Stimulated activated naive CD8-positive, alpha-beta T cell treated with anti-CD3 and anti-CD28 coated beads, Interleukin-15, Interleukin-2, amounts not matched to agents 100 U/mL and 50 U/mL, for 24 hours (primary cell): ENCODE data around the gene COL18A1.
A peak's percentile ranks its signal among the peaks of the same experiment; 100 is the strongest.
"Not testable (repeated sequence)": the region's sequence is repeated elsewhere in the genome, so short reads cannot be mapped to it uniquely, and the experiment has no call there.

Source experiments
- ATAC-seq: fragments of 150-1000 bp; cut with Tn5 transposase; one replicate; pipeline ENCODE4 v1.10.0; 2021
- DNase-seq: peaks from one replicate; pipeline ENCODE4 v3.0.0; 2021

The COL18A1 gene

DNA sequence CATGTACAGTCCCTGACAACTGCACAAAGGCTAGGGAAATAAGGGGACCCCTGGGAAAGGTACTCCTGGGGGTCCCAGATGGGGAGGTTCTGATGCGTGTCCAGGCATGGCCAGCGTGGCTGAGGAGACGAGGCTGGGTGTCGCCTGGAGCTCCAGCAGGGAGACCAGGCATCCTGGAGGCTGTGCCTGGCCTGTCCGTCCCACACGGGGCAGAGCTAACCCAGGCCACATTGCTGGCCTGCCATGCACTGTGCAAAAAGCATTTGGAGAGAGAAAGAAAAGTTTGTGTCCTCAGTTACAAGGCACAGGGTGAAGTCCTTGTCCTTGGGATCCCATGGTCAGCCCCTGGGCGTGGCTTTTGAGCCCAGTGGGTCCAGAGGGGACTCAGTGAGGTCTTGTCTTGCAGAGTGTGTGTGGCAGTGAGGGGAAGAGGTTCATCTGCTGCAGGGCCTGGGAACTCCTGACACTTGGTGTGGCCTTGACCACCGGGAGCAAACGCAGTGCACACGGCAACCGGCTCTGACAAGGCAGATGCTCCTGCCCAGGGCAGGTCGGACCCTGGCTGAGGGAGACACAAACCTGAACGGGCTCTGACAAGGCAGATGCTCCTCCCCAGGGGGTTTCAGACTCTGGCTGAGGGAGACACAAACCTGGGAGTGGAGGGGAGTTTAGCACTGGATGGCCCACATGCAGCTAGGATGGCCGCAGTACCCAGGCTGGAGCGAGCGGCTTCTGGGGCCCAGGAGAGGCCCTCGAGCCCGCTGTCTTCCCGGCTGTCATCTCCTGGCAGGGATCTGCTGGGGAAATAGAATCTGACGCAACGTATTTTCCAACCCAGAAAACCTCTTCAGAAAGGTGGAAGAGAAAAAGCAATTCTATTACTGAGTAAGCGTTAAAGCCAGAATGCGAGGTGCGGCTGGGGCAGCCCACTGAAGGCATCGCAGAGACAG lies 37.3 kb upstream of the COL18A1 start:
- DNase-seq (no peak), ATAC-seq (no peak)

DNA sequence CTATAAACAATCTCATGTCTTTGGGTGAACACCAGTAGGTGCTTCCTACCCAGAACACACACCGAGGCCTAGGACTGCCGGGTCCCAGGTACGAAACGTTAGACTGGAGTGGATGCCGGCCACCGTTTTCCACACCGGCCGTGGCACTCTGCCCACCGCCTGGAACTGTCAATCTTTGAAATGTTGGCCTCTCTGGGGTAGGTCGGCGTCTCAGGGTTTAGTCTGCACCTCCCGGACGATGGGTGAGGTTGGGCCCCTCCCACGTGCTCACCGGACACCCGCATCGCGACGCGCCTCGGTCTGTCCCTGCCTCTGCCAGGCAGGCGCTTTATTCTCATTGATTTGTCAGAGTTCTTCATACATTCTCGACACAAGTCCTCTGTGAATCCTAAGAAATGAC lies 35.9 kb upstream of the COL18A1 start:
- not testable (repeated sequence) for ATAC-seq, DNase-seq

DNA sequence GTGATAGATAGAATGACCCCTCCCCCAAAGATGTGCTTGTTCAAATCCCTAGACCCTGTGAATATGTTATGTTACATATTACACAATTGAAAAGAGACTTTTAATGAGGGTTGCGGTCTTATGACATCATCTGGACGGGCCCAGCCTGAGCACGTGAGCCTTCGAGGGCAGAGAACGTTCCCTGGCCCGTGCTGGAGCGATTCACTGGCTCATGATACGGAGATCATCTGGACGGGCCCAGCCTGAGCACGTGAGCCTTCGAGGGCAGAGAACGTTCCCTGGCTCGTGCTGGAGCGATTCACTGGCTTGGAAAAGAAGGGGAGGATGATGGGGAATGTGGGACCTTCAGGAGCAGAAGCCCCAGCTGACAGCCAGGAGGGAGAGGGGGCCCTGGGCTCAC lies 34.4 kb upstream of the COL18A1 start:
- ATAC-seq = no peak

DNA sequence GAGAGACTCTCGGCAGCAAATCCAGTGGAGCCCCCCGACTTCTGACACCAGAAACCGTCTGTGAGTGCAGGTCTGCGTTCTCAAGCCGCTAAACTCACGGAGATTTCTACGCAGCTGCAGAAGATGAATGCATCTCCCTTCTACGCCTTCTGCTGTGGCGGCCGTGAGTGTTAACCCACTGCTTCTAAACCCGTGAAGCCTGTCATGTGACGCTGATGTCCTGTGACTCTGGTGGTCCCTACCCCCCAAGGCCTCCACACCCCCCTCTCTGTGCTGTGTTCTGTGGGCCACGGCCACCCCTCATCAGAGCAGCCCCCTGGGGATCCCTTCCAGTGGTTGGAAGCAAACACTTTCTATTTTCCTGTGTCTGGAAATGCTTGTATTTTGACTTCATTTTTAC lies 33.9 kb upstream of the COL18A1 start:
- no peak for ATAC-seq
- no peak for DNase-seq

More for the DNA sequence above, 34.4 kb upstream of the COL18A1 start:
- DNase-seq = no peak

DNA sequence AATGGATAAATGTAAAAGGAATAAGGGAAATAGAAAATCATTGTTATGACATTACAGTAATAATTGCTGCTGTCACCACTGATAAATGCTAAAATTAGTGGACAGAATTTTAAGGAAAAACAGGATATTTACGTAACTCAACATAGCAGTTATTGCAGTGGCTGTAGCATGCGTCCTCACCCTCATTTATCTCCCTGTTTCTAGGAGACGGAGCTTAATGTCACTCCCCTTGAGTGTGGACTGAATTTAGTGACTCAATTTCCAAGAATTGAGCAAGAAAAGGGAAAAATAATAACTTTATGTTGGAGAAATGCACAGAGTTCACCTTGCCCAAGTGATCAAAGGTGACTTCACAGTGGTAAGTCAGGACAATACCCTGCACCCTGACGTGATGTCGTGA lies 33.3 kb upstream of the COL18A1 start:
- ATAC-seq (no peak), DNase-seq (no peak)

DNA sequence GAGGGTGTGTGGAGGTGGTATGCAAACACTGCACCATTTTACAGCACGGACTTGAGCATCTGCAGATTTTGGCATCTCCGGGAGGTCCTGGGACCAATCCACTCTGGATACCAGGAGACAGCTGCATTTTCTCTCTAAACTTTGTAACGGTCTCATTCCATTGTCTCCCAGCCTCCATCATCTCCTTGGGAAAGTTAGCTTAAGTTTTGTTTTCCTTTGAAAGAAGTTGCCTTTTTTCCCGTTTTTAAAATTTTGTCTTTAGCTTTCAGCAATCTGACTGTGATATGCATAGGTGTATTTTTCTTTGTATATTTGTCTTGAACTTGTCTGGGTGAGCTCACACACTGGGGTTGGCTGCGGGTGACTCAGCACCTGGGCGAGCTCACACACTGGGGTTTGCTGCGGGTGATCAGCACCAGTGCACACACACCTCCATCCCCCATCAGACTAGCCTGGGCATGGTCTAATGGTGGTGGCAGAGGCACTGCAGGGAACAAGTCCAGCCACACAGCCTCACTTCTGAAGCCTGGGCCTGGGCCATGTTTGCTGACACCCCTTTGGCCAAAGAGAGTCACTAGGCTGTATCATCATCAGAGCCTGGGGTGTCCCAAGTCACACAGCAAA lies 32.1 kb upstream of the COL18A1 start:
- ATAC-seq (peak; percentile 19), DNase-seq (no peak)

DNA sequence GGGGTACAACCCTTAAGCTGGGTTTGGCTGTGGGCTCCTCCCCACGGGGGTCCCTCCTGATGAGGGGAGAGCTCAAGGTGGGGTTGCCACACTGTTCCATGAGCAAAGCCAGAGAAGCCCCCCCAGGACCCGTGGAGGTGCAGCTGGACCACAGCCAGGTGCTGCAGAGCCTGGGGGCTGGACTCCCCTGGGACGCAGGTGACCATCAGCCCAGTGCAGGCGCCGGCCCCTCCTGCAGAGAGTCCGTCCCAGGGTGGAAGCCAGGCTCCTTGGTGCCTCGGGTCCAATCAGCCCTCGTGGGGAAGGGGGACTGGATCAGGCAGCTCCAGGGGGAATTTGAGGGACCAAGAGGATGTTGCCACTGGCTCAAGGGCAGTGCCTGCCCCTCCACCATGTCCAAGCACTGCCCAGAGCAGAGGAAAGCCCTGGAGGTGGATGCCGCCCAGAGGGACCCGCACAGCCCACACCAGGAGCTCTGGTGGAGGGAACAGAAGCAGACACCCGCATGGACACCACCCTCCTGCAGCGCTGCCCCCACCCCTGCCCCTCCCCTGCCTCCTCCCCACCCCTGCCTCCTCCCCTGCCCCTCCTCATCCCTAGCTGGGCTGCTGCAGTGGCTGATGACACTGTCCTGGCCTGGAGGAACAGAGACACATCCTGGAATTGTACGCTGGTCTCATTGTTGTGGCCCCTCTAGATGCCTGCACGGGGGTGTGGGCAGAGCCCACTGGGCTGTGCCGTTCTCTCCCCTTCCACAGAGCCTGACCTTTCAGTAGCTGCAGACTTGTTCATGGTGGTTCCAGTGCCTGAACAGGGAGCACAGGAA lies 30.8 kb upstream of the COL18A1 start:
- DNase-seq (no peak), ATAC-seq (no peak)

DNA sequence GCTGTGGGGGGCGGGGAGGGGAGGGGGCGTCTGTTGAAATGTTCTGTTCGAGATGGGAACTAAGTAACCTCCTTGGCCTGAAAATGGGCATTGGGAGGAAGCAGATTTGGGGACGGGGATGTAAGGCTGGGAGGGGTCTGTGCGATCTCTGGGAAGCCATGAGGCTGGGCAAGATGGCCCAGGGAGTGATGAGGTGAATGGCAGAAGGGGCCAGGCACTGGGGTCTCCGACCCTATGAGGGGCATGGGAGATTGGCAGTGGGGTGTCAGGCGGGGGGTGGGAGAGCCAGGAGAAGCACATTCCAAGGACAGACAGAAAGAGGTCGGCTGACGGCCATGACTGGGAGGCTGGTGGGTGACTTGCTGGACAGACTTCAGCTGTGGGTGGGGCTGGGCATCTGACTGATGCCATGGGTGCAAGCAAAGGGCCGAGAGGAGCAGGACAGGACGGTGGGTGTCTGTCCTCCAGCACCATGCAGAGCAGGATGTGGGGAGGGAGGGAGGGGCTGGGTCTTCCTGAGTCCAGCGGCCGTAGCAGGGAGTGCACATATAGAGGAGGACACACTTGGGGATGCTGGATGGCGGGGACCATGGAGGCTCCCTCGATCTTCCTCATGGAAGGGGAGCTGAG lies 30.0 kb upstream of the COL18A1 start:
- ATAC-seq (no peak), DNase-seq (no peak)

DNA sequence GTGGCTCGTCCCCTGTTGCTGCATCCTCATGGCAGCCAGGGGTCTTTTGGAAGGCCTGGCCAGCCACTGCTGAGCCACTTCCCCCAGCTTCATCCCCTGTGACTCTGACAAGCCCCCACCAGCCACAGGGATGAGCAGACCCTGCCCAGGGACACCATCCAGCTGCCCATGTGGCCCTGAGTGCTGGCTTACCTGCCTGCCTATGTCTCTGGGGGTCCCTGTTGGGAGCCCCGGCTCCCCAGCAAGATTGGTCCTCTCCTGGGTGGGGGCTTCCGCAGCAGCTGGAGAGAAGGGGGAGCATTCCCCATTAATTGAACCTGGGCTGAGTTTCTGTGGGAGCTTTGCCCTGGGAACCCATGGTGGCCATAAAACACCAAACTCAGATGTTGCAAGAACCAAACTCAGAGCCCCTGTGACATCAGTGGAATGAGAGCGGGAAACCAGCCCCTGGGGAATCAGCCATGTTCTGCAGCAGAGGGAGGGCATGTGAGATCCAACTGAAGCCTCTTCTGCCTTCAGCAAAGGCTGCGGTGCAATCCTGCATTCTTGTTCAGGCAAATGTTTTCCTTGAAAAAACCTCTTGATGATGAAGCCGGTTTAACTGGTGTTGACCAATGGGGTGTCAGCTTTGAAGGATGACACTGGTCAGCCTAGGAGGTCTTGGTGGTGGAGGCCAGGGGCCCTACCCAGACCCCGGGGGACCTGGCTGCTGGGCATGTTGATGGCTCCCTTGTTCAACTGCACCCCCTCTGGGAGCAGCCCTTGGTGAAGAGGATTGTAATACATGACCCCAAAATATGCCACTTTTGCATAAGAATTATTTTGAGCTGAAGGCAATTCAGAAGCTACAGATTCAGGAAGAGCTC lies 28.3 kb upstream of the COL18A1 start:
- DNase-seq = no peak
- ATAC-seq = no peak

DNA sequence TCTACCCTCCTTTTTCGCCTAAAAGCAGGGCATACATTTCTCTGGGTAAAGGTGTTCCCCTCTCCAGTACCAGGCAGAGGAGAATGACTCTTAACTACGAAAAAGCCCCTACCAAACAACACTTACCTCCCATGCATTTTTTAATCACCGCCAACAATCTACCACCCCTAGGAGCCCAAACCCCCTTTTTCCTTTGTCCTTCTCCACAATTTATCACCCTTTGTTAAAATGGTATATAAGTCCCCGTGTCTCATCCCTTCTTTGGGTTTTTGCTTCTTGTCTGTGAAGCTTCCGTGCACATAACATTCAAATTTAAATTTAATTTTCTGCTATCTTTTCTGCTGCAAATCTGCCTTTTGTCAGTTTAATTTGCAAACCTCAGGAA lies 27.6 kb upstream of the COL18A1 start:
- ATAC-seq (no peak), DNase-seq (no peak)

DNA sequence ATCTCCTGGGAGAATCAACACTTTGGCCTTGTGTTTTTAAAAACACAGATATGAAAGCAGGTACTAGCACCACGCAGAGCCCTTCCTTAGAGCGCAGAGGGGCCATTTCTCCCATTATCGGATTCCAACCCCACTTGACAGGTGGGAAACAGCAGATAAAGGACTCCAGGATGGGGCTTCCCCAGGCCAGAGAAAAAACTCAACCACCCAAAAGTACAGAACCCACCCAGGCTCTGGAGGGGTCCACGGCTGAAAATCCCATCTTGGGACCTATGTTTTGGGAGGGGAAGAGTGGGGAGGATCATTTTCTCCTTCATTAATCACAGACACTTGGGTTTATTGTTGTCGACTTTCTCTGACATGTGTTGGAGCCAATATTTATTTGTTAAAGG lies 27.1 kb upstream of the COL18A1 start:
- ATAC-seq = no peak
- no peak for DNase-seq

DNA sequence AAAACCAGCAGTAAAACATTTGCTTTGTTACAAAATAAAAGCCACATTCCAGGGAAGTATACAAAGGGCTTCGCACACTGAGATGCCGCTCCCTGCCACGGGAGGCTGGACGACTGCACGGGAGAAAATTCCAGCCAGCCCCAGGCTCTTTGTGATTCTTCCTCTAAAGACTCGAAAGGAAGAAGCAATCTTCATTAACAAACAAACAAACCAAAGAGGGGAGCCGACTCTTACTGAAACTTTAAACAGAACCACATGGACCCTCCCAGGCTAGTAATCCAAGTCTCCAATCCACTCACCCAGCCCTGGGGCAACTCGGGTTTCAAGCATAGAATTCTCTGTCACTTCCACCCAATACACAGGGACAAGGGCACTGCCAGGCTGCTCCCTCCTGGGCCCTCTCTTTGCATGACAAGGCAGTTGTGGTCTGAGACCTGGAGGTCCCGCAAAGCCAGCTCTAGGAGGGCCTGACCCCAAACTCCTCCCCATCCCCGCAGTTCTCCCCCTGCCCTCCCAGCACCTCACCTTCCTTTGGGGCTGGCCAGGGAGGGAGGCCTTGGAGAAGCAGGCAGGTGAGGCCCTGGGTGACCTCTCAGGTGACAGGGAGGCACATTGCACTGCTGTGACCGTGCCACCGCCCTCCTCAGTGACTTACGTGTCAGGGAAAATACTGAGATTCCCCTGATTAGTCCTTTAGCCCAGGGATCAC lies 26.6 kb upstream of the COL18A1 start:
- no peak for ATAC-seq
- DNase-seq = no peak

DNA sequence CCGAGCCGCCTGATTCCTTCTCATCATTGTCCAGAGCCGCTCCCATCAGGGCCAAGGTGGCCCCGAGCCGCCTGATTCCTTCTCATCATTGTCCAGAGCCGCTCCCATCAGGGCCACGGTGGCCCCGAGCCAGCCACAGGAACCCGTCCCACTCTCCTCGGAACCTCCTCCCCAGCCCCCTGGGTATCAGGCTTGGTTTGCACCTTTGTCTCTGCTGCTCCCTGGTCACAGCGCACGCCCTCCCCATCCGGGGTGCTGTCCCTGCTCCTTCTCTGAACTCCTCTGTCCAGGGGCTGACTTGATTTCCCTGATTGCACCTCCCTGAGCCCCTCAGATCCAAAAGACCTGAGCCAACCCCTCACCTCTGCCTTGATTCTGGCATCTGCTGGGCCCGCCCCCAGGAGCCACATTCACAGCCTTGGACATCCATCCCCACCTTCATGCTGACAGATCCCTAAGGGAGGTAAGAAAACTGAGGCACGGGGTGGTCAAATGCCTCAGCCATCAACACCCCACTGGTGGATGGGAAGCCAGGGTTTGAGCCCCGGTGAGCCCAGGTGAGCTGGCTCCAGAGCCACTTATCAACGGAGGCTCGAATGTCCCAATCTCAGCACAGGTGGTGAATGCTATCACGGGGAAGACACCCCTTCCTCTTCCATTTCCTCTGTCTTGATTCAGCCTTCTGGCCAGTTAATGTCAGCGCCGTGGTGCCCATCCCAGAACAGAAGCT lies 25.6 kb upstream of the COL18A1 start:
- ATAC-seq (no peak), DNase-seq (no peak)

DNA sequence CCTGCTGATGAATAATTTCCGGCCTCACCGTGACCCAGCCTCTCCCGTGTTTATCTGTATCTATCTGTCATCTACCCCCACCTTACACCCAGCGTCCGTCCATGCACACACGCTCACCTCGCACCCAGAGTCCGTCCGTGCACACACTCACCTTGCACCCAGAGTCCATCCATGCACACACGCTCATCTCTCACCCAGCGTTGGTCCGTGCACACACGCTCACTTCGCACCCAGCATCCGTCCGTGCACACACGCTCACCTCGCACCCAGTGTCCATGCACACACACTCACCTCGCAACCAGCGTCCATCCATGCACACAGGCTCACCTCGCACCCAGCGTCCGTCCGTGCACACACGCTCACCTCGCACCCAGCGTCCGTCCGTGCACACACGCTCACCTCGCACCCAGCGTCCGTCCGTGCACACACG lies 25.0 kb upstream of the COL18A1 start:
- DNase-seq = no peak
- no peak for ATAC-seq

DNA sequence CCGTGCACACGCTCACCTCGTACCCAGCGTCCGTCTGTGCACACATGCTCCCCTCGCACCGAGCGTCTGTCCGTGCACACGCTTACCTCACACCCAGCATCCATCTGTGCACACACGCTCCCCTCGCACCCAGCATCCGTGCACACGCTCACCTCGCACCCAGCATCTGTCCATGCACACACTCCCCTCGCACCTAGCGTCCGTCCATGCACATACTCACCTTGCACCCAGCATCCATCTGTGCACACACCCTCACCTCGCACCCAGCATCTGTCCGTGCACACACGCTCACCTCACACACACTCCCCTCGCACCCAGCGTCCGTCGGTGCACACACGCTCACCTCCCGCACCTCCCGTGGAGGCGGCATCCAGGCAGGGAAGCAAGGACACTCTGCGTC lies 24.4 kb upstream of the COL18A1 start:
- ATAC-seq (no peak), DNase-seq (no peak)

DNA sequence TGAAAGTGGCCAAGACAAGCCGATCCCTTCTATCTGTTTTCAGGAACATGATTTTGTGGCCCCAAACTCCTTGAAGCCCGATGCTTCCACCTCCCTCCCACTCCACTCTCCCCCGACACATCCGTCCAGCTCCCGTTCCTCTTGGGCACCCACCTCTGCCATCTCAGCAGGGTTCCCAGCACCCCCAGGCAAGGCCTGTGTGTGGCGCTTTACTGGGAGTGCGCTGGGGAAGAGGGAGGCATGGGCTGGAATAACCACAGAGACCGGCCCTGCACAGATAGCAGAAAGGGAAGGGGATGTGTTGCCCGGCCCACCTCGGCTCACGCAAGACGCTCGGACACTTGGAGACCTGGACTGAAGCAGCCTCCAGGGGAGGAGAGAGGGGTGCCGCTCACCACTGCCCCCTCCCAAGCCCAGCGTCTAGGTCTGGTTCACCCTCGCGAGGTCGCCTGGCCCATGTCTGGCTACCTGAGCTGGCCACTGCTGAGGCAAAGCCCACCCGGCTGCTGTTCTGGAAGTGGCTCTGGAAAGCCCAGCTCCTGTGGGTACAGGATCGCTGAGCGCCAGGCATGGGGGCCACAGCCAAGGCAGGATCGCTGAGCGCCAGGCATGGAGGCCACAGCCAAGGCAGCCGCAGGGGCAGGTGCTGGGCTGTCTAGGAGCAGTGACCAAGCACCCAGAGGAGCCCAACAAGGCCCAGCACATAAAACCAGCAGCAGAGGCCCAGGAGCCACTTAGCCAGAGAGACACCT lies 23.8 kb upstream of the COL18A1 start:
- DNase-seq (no peak), ATAC-seq (peak; percentile 6)

DNA sequence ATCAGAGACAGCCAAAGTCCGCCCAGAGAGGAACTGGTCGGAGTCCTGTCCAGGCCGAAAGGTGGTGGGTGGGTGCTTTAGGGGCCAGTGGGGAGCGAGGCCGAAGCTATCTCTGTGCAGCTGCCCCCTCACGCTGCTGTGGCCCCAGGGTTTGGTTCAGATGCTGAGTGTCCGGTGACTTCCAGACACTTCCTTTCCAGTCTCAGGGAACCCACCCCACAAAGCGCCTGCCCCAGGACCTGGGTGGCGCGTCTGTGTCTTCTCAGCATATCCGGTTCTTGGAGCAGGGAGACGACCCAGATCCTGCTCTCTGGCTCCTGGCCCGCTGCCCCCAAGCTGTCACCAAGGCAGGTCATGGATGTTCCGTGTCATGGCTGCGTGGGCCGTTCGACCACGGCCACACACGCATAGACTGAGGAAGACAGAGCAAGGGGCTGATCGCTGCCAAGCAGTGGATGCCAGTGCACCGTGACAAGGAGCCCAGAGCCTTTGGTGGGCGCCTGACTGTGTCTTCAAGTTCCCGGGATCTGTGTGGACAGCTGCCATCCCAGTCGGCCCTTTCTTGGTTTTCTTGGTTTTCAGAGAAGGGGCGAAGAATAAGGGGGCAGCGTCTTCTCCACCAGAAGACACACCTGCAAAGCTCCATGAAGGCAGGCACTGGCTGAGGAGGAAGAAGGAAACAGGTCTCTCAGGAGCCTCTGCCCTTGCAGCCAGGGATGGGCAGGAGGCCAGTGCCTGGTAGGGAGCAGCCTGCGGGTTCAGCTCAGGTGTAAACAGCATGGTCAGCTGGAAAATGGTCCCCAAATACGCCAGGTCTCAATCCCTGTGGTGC lies 22.9 kb upstream of the COL18A1 start:
- ATAC-seq = no peak
- no peak for DNase-seq

DNA sequence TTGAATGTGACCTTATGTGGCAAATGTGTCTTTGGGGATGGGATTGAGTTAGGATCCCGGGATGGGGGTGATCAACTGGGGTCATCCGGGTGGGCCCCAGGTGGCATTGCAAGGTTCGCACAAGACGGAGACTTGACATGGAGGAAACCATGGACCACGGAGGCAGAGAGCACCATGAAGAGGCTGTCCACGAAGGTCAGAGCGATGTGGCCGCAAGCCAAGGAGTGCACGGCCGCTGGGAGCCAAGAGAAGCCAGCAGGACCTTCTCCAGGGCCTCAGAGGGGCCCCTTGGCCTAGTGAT lies 22.3 kb upstream of the COL18A1 start:
- DNase-seq (no peak), ATAC-seq (no peak)
